CD4-positive, alpha-beta T cell (primary cell): ENCODE data around the gene DCAF6. TPM values are rescaled to one million over a fixed set of nuclear protein-coding genes. Genes with fewer than 3 reads are reported as not detected.

Source experiments
- ATAC-seq: fragments of 200-7000 bp; cut with Tn5 transposase; one replicate; pipeline ENCODE4 v1.10.0; 2022; ENCODE audit warnings: mild to moderate bottlenecking; ENCODE audit not compliant: poor library complexity
- CTCF ChIA-PET: fragments of 350-600 bp; sonication (Branson Sonifier 250); formaldehyde crosslinking; loops from one replicate; lab custom pipeline; 2021; ENCODE audit warnings: antibody characterized with exemption, inconsistent platforms; lab: Charles Lee
- POLR2A ChIA-PET: fragments of 350-600 bp; sonication (Branson Sonifier 250); formaldehyde crosslinking; loops from one replicate; lab custom pipeline; 2021; ENCODE audit warnings: antibody characterized with exemption, inconsistent platforms; lab: Charles Lee
- DNase-seq, 14 experiments: peaks; one replicate each; pipeline ENCODE4 v3.0.0-alpha.2; 2013 to 2020; ENCODE audit warnings: mixed read lengths in 2 of 14
- H3K27ac ChIP-seq, 2 donors: one replicate each; pipeline versions ENCODE4 v1.5.1 to v1.7.0; 2013; ENCODE audit warnings: low read length in 2 of 2, low read depth in 1 of 2, mild to moderate bottlenecking in 1 of 2
- H3K27me3 ChIP-seq, 2 experiments: 1 replicate in 1 of 2; 2 replicates in 1 of 2; pipeline versions ENCODE4 v1.6.1 to v1.7.0; 2013; ENCODE audit warnings: low read length in 2 of 2, control low read depth in 1 of 2, mild to moderate bottlenecking in 1 of 2, moderate library complexity in 1 of 2; ENCODE audit not compliant: insufficient read depth in 2 of 2, control insufficient read depth in 1 of 2
- H3K36me3 ChIP-seq: one replicate; pipeline ENCODE4 v1.6.1; 2013; ENCODE audit warnings: low read length, control low read depth; ENCODE audit not compliant: insufficient read depth
- H3K4me1 ChIP-seq: one replicate; pipeline ENCODE4 v1.6.1; 2013; ENCODE audit warnings: low read length, control low read depth; ENCODE audit not compliant: insufficient read depth
- H3K4me3 ChIP-seq: one replicate; pipeline ENCODE4 v1.5.1; 2013; ENCODE audit warnings: mild to moderate bottlenecking, low read length, moderate library complexity
- H3K9me3 ChIP-seq, 2 experiments: 1 replicate in 1 of 2; 2 replicates in 1 of 2; pipeline versions ENCODE4 v1.6.1 to v1.7.0; 2013; ENCODE audit warnings: low read length in 2 of 2, mild to moderate bottlenecking in 2 of 2, control low read depth in 1 of 2, moderate library complexity in 1 of 2; ENCODE audit not compliant: control insufficient read depth in 1 of 2, insufficient read depth in 1 of 2
- H3K27ac Mint-ChIP-seq: one replicate; pipeline ENCODE4 v1.8.0; 2020; ENCODE audit warnings: mixed read lengths
- H3K27me3 Mint-ChIP-seq: one replicate; pipeline ENCODE4 v1.8.0; 2021; ENCODE audit warnings: mixed read lengths
- H3K36me3 Mint-ChIP-seq: one replicate; pipeline ENCODE4 v1.8.0; 2021; ENCODE audit warnings: low read depth, mixed read lengths
- H3K4me1 Mint-ChIP-seq: one replicate; pipeline ENCODE4 v1.8.0; 2021; ENCODE audit warnings: low read depth, mixed read lengths
- H3K4me3 Mint-ChIP-seq: one replicate; pipeline ENCODE4 v1.8.0; 2020; ENCODE audit warnings: mild to moderate bottlenecking, mixed read lengths
- H3K9me3 Mint-ChIP-seq: one replicate; pipeline ENCODE4 v1.8.0; 2020; ENCODE audit warnings: mixed read lengths
- intact Hi-C, 2 experiments: fragments of 100-400 bp; cut with DNase I in 1 of 2; cut with micrococcal nuclease in 1 of 2; formaldehyde crosslinking; loops; one replicate each; pipeline versions ENCODE4 v1.15.1 to v1.9.0; 2023 to 2025; cut with DNase I, micrococcal nuclease
- total RNA-seq, 174 experiments: library from RNA in 2 of 174; stranded (reverse) in 2 of 174; gene quantifications; one replicate each; pipeline ENCODE4 v1.2.3 and lab custom pipeline; 2021 to 2026
- TF ChIP-seq, protein P1 (sequence below): fragments of 200-600 bp; IDR thresholded peaks from one replicate; pipeline ENCODE4 v1.8.0; 2022; ENCODE audit warnings: antibody characterized with exemption, mild to moderate bottlenecking

Gene DCAF6
- total RNA-seq, 2 experiments from 2014 or later, result 13.3 to 13.6 TPM

DNA sequence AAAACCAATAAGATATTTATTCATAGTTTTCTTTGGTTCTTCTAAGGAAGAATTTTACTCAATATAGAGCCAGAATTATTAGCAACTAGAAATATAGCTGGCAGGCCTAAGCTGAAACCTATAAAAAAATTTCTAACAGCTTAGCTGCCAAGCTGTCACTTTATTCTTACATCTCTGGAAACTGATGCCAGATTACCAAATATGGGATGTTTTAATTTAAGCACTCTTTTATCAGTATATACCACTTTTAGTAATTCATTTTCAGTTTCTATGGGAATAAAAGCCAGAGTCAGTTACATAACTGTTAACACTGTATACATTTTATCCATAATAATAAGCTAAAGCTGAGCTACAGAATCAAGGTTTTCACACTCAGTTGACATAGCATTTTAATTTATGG, 69.0 kb downstream of the DCAF6 start:
- intact Hi-C loops, result no loop called here
- Mint-ChIP-seq H3K36me3 (peaks cover 50% of the 10 kb centered on the region), H3K9me3 (no peaks in the 10 kb centered on the region), H3K27me3 (no peaks in the 10 kb centered on the region), H3K4me1 (no peaks in the 10 kb centered on the region), H3K27ac (no peak overlapping the region), H3K4me3 (no peak overlapping the region)
- TF ChIP-seq, protein P1, sequence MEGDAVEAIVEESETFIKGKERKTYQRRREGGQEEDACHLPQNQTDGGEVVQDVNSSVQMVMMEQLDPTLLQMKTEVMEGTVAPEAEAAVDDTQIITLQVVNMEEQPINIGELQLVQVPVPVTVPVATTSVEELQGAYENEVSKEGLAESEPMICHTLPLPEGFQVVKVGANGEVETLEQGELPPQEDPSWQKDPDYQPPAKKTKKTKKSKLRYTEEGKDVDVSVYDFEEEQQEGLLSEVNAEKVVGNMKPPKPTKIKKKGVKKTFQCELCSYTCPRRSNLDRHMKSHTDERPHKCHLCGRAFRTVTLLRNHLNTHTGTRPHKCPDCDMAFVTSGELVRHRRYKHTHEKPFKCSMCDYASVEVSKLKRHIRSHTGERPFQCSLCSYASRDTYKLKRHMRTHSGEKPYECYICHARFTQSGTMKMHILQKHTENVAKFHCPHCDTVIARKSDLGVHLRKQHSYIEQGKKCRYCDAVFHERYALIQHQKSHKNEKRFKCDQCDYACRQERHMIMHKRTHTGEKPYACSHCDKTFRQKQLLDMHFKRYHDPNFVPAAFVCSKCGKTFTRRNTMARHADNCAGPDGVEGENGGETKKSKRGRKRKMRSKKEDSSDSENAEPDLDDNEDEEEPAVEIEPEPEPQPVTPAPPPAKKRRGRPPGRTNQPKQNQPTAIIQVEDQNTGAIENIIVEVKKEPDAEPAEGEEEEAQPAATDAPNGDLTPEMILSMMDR, result no peak
- no peaks in the 10 kb centered on the region for H3K9me3 ChIP-seq
- ChIA-PET POLR2A (interaction anchor here (1.4 kb wide), 1 partner anchor 70 kb away, joined by 7 read pairs; no protein-coding TSS in a partner anchor), CTCF (interaction anchor here (1.7 kb wide), 1 partner anchor 77 kb away, joined by 6 read pairs; no protein-coding TSS in a partner anchor)
- H3K4me1 ChIP-seq, result no peaks in the 10 kb centered on the region
- DNase-seq, result no peak
- H3K27ac ChIP-seq, result no peak overlapping the region
- H3K36me3 ChIP-seq, result peaks cover 42% of the 10 kb centered on the region
- H3K4me3 ChIP-seq, result no peak overlapping the region
- H3K27me3 ChIP-seq, result no peaks in the 10 kb centered on the region
- no peak for ATAC-seq

DNA sequence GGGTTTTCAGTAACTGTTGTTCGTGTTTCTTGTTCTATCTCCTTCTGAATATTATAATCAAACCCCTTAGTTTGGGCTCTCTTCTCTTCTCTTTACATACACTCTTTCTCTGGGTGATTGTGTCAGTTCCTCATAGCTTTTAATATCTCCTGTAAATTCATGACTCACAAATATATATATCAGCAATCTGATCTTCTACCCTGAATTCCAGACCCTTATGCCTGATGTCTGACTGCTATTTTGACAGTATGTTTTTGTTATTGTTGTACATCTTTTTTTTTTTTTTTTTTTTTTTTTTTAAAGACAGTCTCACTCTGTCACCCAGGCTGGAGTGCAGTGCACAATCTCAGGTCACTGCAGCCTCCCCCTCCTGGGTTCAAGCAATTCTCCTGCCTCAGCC, 71.2 kb downstream of the DCAF6 start:
- Histone ChIP-seq H3K9me3 (no peaks in the 10 kb centered on the region), H3K4me3 (no peak overlapping the region), H3K4me1 (no peaks in the 10 kb centered on the region), H3K27me3 (no peaks in the 10 kb centered on the region), H3K27ac (no peak overlapping the region), H3K36me3 (peaks cover 45% of the 10 kb centered on the region)
- Mint-ChIP-seq H3K4me1 (no peaks in the 10 kb centered on the region), H3K27ac (no peak overlapping the region), H3K9me3 (no peaks in the 10 kb centered on the region), H3K36me3 (peaks cover 54% of the 10 kb centered on the region), H3K4me3 (no peak overlapping the region), H3K27me3 (no peaks in the 10 kb centered on the region)
- TF ChIP-seq, protein P1, result no peak
- CTCF ChIA-PET, result no interaction called here
- DNase-seq, result no peak
- intact Hi-C loops, result no loop called here
- ATAC-seq, result no peak
- POLR2A ChIA-PET, result interaction anchor here (1.1 kb wide), 1 partner anchor 71 kb away, joined by 4 read pairs; the partner anchor contains the start of genes DCAF6 and MPC2

DNA sequence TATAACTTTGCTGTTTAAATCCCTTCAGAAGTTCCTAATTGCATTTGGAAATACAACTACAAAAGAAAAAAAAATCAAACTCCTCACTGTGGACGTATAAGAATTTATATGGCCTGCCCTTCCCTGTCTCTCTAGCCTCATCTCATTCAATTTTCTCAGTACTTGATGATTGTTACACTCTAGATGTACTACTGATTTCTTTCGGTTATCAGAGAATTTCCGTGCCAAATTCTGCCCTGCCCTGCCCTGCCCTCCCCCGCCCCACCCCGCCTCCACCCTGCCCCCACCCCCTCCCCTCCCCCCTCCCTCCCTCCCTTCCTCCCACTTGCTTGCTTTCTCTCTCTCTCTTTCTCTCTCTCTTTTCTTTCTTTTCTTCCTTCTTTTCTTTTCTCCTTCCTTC, 72.1 kb downstream of the DCAF6 start:
- Histone ChIP-seq H3K36me3 (peaks cover 45% of the 10 kb centered on the region), H3K27me3 (no peaks in the 10 kb centered on the region), H3K4me1 (no peaks in the 10 kb centered on the region), H3K9me3 (no peaks in the 10 kb centered on the region), H3K4me3 (no peak overlapping the region), H3K27ac (no peak overlapping the region)
- DNase-seq (no peak), ATAC-seq (no peak)
- intact Hi-C loops, result no loop called here
- ChIA-PET CTCF (no interaction called here), POLR2A (no interaction called here)
- no peaks in the 10 kb centered on the region for H3K27me3 Mint-ChIP-seq
- H3K27ac Mint-ChIP-seq, result no peak overlapping the region
- no peak overlapping the region for H3K4me3 Mint-ChIP-seq
- no peaks in the 10 kb centered on the region for H3K9me3 Mint-ChIP-seq
- TF ChIP-seq, protein P1, result no peak
- no peaks in the 10 kb centered on the region for H3K4me1 Mint-ChIP-seq
- H3K36me3 Mint-ChIP-seq, result peaks cover 57% of the 10 kb centered on the region
